Uterus (tissue), 4 donors: Measurements from ENCODE around the gene TC2N. TPM values are rescaled to one million over a fixed set of nuclear protein-coding genes. Genes with fewer than 3 reads are reported as not detected.
A peak's percentile ranks its signal among the peaks of the same experiment; 100 is the strongest.

ENCODE experiments used
- DNase-seq, 2 donors: peaks; one replicate each; pipeline ENCODE4 v3.0.0-alpha.2; 2019 to 2020
- H3K27ac ChIP-seq, 2 donors: fragments of 200-600 bp; sonication (generic); 1 replicate in 1 of 2; 2 replicates in 1 of 2; pipeline ENCODE4 v1.5.1; 2016 to 2018
- H3K27me3 ChIP-seq, 2 donors: fragments of 200-600 bp; sonication (generic); one replicate each; pipeline ENCODE4 v1.5.1; 2018 to 2019; ENCODE audit warnings: control low read depth in 1 of 2
- H3K36me3 ChIP-seq, 2 donors: fragments of 200-600 bp; sonication (generic); one replicate each; pipeline ENCODE4 v1.5.1; 2019; ENCODE audit warnings: control low read depth in 1 of 2
- H3K4me1 ChIP-seq, 2 donors: fragments of 200-600 bp; sonication (generic); one replicate each; pipeline ENCODE4 v1.5.1; 2018 to 2019; ENCODE audit warnings: control low read depth in 1 of 2
- H3K4me3 ChIP-seq, 2 donors: fragments of 200-600 bp; sonication (generic); 1 replicate in 1 of 2; 2 replicates in 1 of 2; pipeline ENCODE4 v1.5.1; 2018 to 2019; ENCODE audit warnings: mild to moderate bottlenecking in 1 of 2
- H3K9me3 ChIP-seq, 2 donors: fragments of 200-600 bp; sonication (generic); one replicate each; pipeline ENCODE4 v1.5.1; 2019; ENCODE audit warnings: control low read depth in 1 of 2
- CTCF ChIP-seq, 4 experiments: fragments of 200-600 bp in 2 of 4; fragments of 450-650 bp in 2 of 4; sonication (generic) in 2 of 4; IDR thresholded peaks; one replicate each; pipeline ENCODE4 v1.5.1; 2016 to 2019; ENCODE audit warnings: antibody characterized with exemption in 4 of 4, mild to moderate bottlenecking in 2 of 4, moderate library complexity in 1 of 4
- POLR2A ChIP-seq, 2 donors: fragments of 450-650 bp; IDR thresholded peaks; one replicate each; pipeline ENCODE4 v1.6.1; 2016; ENCODE audit warnings: antibody characterized with exemption in 2 of 2, mild to moderate bottlenecking in 1 of 2, moderate library complexity in 1 of 2
- intact Hi-C: fragments of 100-400 bp; cut with DNase I; formaldehyde crosslinking; loops from one replicate; pipeline ENCODE4 v1.15.1; 2023; ENCODE audit warnings: low total_unique reads
- total RNA-seq, 4 donors: library from RNA; depleted of rRNA in 3 of 4; stranded (reverse); fragments of >200 nt in 3 of 4; gene quantifications; one replicate each; pipeline versions ENCODE4 v1.1.0 to v1.2.4, GENCODE V29; 2014 to 2023
- donor health status: DM: yes; HTN: yes; CAD: no.

Gene TC2N
- total RNA-seq, 4 donors from 2014 or later = 25.4 to 79.1 (median 36.5) TPM

- H3K27ac ChIP-seq = no peak overlapping the region
- no peaks in the 10 kb centered on the region for H3K36me3 ChIP-seq
- no peak for TF ChIP-seq POLR2A (IDR thresholded peaks at IDR 0.05)
- no peak overlapping the region for H3K4me3 ChIP-seq
- no peaks in the 10 kb centered on the region for H3K4me1 ChIP-seq
- intact Hi-C loops = no loop called here
- no peak for DNase-seq
- H3K9me3 ChIP-seq = no peaks in the 10 kb centered on the region
- no peaks in the 10 kb centered on the region for H3K27me3 ChIP-seq
These were observed 23.9 kb downstream of the TC2N start for GRCh38 chr14:91843437-91843836.

- TF ChIP-seq CTCF (IDR thresholded peaks at IDR 0.05) = no peak
- TF ChIP-seq POLR2A (IDR thresholded peaks at IDR 0.05) = no peak
- intact Hi-C loops = no loop called here
- H3K4me1 ChIP-seq = no peaks in the 10 kb centered on the region
- DNase-seq = no peak
- no peak overlapping the region for H3K27ac ChIP-seq
- no peaks in the 10 kb centered on the region for H3K36me3 ChIP-seq
- H3K4me3 ChIP-seq = no peak overlapping the region
- no peaks in the 10 kb centered on the region for H3K27me3 ChIP-seq
- H3K9me3 ChIP-seq = no peaks in the 10 kb centered on the region
These were observed 26.3 kb downstream of the TC2N start for GRCh38 chr14:91841065-91841464.

GRCh38 chr14:91839749-91840148 is 27.6 kb downstream of the TC2N start:
- no peak overlapping the region for H3K4me3 ChIP-seq
- H3K4me1 ChIP-seq = no peaks in the 10 kb centered on the region
- no peaks in the 10 kb centered on the region for H3K9me3 ChIP-seq
- TF ChIP-seq POLR2A (IDR thresholded peaks at IDR 0.05) = no peak
- TF ChIP-seq CTCF (IDR thresholded peaks at IDR 0.05) = no peak
- no peaks in the 10 kb centered on the region for H3K36me3 ChIP-seq
- intact Hi-C loops = no loop called here
- no peaks in the 10 kb centered on the region for H3K27me3 ChIP-seq
- no peak overlapping the region for H3K27ac ChIP-seq
- no peak for DNase-seq

GRCh38 chr14:91837076-91837475 is 30.3 kb downstream of the TC2N start:
- Histone ChIP-seq H3K27ac (peak overlapping the region; percentile 94 to 95), H3K36me3 (no peaks in the 10 kb centered on the region), H3K4me1 (no peaks in the 10 kb centered on the region), H3K27me3 (no peaks in the 10 kb centered on the region), H3K9me3 (no peaks in the 10 kb centered on the region), H3K4me3 (peak overlapping the region; percentile 66 to 79)
- TF ChIP-seq POLR2A (IDR thresholded peaks at IDR 0.05) (no peak), CTCF (IDR thresholded peaks at IDR 0.05) (no peak)
- no peak for DNase-seq
- intact Hi-C loops = no loop called here

GRCh38 chr14:91835920-91836843 is 31.2 kb downstream of the TC2N start:
- Histone ChIP-seq H3K27ac (peak overlapping the region; percentile 94 to 95), H3K27me3 (no peaks in the 10 kb centered on the region), H3K9me3 (no peaks in the 10 kb centered on the region), H3K36me3 (no peaks in the 10 kb centered on the region), H3K4me1 (no peaks in the 10 kb centered on the region), H3K4me3 (peak overlapping the region; percentile 66 to 79)
- intact Hi-C loops = no loop called here
- peak in 1 of 2 donors; percentile 67 for TF ChIP-seq POLR2A (IDR thresholded peaks at IDR 0.05)
- TF ChIP-seq CTCF (IDR thresholded peaks at IDR 0.05) = no peak
- peak; percentile 77 to 90 for DNase-seq
